TTC549 (cell line): ENCODE results near the gene ACACB.

Experiments used
- FAIRE-seq: peaks from 2 replicates; lab custom pipeline; 2012; peaks lifted over from hg19 to GRCh38; lab: Jason Lieb, UNC

Gene ACACB

DNA sequence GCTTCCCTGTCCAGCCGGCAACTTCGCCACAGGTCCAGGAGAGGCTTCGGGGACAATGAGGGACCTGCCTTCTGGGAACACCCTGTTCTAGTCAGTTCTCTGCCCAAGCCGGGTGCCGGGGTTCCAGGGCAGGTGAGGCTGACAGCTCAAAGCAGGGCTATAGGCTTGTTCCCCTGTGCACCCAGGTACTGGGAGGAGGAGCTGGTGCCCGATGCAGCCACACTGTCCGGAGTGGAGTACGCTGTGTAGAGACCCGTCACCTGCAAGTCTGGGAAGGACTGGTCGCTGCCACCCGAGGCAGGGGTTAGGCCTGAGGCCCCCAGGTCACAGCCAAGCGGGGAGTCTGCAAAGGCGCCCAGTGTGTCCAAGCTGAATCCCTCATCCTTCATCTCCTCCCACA, 163.1 kb downstream of the ACACB start:
- no peak for FAIRE-seq

DNA sequence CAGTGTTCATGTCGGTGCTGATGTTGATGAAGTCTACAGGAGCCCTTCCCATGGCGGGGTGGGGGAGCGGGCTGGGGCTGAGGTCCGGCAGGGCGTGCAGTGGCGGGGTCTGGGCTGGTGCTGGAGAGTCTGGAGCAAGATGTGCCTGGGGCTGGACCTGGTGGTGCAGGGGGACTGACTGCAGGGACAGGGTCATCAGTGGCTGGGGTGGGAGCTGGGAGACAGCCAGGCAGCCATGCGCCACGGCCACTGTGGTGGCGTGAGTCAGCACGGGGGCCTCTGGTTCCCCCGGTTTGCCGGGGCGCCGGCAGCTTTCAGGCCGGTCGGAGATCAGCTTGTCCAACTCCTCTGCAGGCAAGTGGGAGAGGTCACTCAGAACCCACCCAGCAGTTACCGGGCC, 165.1 kb downstream of the ACACB start:
- no peak for FAIRE-seq

DNA sequence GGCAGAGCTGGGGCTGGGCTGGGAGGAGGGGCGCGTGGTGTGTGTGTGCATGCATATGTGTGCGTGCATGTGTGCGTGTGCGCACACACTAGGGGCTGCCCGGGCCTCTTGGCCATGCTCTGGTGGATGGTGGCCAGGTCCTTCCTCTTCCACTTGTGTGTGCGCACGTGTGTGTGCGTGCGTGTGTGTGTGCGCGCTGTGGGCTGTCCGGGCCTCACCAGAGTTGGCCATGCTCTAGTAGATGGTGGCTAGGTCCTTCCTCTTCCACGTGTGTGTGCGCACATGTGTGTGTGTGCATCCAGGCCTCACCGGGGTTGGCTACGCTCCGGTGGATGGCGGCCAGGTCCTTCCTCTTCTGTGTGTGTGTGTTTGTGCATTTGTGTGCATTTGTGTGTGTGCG, 168.0 kb downstream of the ACACB start:
- no peak for FAIRE-seq

DNA sequence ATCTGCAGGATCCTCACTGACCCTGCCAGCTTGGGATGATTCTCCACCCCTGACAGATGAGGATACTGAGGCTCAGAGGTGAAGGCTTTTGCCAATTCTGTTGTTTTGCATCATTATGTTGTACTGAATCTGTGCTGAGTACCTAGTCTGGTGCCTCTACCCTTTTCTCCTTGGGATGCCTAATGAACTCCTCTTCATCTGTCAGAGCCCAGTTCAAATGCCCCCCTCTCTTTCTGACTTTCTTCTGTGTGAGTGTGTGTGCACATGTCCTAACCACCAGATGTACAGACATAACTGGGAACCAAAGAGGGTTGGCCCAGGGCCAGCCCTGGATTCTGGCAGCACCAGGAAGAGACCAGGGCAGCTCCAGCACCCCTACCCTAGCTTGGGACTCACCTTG, 169.9 kb downstream of the ACACB start:
- no peak for FAIRE-seq

DNA sequence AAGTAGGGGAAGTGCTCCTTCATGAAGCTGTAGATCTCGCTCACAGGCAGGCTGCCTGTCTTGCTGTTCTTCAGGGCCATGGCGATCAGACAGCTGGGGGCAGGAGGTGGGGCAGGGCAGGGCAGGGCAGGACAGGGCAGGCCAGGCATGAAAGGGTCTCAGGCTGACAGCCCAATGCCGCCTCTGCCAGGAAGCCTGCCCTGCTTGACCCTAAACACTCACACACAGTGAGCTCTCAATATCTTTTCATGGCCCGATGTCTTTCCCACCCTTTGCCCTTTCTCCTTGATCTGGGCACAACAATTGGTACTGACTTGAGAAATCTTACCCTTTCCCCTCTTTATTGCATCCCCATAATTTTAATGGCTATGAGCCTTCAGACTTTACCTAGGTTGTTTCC, 170.3 kb downstream of the ACACB start:
- no peak for FAIRE-seq

DNA sequence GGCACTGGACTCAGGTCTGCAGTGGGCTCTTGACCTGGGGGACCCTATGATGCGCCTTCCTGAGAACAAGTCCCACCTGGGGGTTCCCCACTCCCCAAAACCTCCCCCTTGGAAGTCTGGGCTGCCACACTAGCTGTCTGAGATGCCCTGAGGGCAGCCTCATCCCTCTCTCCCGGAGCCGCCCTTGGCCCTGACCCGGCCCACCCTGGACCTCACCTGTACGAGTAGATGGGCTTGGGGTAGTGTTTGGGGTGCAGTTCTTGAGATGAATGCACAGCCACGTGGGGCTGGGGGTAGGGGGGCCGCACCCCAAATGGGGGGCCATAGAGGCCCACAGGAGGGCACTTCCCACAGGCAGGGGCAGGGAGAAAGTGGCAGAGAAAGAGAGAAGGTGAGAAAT, 170.8 kb downstream of the ACACB start:
- FAIRE-seq: no peak

DNA sequence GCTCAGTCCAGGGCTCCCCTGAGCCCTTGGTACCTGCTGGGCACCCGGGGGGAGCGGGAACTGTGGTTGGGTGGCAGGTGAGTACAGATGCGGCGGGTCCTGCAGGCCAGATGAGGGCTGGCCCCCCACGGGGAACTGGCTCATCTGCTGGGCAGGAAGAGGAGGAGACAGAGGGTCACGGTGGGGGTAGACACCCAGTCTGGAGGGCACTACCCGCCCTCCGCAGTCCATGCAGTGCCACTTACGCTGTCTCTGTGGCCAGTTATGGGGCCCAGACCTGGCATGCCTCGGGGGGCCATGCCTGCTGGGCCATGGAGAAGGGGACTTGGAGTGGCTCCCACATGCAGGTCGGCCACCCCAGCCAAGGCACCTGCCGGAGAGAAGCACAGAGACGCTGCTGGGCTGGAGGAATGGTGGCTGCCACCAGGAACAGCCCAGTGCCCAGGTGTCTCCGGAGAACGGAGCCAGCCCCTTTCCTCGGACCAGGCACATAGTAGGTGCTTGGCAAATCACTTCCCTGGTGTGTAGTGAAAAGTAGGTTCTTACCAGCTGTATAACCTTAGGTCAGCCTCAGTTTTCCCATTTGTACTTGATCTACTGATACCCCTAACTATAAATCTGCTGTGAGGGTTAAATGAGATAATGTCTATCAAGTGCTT, 171.6 kb downstream of the ACACB start:
- FAIRE-seq: no peak

DNA sequence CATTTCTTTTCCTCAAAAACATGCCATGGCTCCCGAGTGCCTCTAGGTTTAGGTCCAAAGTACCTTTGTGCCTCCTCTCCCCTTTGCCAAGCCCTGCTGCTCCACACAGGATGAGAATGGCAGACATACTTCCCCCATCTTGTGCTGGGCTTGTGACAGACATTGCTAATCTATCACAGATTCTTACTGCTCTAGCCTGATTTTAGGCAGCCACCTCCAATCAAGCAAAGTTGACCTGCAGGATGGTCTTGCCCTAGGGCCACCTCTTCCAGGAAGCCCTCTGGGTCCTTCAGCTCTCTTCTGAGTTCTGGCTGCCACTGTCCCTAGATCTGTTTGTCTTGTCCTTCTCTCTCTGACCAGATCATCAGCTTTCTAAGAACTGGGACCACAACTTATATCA, 172.2 kb downstream of the ACACB start:
- no peak for FAIRE-seq

DNA sequence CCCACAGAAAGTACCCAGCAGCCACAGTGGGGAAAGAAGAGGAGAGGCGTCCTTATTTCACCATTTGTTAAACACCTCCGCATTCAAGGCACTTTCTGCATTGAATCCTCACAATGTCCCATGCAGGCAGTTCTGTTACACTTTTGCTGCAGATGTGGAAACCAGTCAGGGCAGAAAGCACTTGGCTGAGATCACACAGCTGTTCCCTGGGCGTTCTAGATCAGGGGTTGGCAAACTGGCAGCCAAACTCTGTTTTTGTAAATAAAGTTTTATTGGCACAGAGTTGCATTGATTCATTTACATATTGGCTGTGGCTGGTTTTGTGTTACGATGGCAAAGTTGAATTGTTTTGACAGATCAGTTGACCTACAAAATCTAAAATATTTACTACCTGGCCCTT, 172.6 kb downstream of the ACACB start:
- FAIRE-seq: no peak

DNA sequence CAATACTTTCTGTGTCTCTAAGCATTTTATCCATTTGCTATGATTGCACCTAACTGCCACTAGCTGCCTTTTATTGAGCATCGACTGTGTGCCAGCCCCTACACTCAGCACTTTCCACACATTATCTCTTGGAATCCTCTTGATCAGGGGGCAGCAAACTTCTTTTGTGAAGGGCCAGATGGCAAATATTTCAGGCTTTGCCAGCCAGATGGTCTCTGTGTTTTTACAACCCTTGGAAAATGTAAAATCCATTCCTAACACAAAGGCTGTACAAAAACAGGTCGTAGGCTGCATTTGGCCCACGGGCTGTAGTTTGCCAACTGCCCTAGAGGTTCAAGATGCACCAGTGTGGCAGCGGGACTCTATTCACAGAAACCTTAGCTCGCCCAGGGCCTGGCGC, 173.2 kb downstream of the ACACB start:
- no peak for FAIRE-seq

DNA sequence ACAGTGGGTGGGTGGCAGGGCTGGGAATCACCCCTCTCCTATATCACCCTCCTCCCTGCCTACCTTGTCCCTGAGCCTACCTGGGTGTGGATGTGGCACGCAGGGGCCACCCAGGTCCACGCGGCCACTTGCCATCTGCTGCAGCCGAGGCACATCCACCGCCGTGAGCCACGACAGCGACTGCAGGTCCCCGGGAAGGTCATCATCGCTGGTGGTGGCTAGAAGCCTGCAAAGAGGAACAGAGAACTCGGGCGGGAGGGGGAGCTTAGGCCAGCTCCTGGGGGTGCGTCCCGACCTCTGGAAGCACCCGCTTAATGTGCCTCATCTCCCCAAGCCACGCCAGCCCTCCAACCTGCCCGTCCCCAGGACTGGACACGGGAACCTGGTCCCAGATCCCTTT, 173.7 kb downstream of the ACACB start:
- FAIRE-seq: no peak

DNA sequence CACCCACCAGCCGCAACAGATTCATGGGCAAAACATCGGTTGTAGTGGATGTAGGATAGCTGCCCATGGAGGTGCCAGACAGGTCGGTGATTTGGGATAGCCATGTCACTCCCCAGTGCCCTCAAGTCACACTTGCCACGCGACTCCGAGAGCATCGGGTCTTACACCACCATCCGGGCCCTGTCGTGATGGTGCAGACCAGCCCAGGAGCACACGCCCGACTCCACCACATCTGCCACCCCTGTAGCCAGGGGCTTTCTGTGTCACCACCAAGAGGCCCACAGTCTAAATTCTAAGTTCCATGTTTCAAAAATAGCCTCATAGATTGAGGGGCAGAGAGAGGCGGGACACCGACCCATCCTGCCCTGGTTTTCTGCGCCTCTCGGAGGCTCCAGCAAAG, 174.7 kb downstream of the ACACB start:
- no peak for FAIRE-seq

DNA sequence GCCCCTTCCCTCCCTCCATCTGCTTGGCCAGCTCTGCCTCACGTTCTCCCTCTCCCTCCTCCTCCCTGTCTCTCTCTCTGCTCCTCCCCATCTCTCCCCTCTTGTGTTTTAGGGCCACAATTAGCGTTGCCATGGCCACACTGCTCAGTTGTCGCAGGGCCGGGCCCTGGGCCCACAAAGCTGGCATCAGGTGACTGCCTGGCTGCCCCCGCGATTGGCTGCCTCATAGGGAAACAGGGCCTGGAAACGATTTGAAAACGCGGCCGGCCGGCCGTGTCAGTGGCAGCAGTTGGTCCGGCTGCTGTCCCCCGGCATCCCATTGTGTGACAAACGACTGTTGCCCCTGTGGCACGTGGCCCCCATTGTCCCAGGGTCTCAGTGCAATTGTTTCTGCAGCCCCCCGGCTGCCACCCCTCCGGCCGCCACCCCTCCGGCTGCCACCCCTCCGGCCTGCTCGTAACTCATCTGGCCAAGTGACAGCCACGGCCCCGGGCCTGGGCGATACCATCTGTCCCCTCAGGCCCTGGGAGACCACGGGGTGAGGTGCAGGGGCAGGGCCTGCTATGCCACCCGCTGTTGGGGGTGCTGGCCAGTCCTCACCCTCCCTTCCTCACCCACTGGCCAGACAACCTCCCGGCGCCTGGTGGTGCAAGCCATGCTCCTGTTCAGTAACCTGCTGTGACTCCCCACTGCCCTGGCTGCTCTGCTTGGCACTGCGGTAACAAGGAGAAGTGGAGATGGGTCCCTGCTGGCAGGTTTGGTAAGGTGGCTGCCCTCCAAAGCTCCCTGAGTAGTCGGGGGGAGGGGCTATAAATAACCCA, 175.3 kb downstream of the ACACB start:
- no peak for FAIRE-seq

DNA sequence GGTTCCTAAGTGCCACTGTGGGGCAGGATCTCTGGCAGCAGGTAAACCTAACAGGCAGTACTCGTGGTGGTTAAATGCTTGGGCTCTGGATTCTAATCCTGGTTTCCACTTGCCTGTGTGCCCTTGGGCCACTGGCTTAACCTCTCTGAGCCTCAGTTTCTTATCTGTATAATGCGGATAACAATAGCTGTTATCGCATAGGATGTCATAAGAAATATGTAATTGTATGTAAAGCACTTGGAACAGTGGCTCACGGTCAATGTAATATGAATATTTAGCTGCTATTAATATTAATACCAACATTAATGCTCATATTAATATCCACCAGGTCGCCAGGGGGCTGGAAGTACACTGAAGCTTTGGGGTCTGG, 175.9 kb downstream of the ACACB start:
- no peak for FAIRE-seq

DNA sequence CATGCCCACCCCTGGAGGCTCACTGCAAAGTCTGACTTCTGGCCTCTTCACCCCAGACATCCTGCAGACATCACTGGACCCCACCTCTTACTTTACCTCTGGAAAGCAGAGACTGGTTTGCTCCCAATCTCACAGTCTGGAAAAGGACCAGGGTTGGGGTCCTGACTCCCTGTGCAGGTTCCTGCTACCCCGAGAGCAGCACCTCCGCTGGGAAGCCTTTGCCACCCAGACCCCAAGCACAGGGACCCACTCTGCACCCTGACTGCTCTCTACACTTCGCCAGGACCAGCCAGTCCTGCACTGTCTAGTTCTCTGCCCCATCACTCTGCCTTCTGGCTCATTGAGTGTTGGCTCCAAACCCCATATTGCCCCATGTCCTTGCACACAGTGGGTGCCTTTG, 176.7 kb downstream of the ACACB start:
- no peak for FAIRE-seq

DNA sequence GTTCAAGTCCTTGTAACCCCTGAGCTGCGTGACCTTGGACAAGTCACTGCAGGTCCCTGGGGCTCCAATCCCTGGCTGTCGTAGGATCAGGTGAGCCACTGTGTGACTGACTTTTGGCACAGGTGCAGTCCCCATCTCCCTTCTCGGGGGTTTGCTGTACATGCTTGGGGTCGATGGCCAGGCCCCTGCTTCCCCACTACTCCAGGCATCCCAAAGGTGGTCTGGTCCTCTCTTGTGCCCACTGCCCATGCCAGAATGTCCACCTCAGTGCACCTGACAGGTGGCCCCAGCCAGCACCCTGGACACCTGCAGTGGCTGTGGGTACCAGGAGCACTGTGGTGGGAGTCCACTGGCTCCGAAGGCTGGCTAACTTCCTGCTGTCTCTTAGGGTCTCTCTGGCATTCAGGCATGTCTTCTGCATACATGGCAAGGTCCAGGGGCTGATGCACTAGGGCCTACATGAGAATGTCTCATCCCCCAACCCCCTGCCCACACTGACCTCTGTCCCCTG, 178.0 kb downstream of the ACACB start:
- no peak for FAIRE-seq

DNA sequence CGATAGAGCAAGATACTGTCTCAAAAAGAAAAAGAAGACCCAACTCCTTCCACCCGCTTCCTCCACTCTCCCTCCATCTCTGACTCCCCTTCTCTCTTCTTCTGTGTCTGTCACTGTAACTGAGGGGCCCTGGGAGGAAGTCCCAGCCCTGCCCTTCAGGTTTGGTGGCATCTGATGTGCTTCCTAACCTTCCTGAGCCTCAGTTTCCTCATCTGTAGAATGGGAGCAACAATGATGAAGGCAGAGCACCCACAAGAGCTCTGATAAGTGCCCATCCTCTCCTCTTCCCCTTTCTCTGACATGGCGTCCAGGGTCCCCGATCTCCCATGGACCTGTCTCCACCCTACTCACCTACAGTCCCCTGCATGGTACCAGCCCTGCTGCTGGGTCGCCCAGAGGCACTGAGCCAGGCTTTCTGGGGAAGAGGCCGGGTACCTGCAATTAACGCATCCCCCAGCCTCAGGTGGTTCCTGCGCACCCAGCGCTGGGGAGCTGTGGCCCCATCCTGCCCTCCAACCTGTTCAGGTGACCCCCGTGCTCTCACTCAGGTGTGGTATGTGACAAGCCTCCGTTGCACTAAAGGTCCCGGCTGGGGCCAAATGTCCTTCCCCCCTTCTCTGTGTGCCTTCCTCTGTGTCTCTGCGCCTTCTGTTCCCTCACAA, 179.5 kb downstream of the ACACB start:
- FAIRE-seq: no peak

DNA sequence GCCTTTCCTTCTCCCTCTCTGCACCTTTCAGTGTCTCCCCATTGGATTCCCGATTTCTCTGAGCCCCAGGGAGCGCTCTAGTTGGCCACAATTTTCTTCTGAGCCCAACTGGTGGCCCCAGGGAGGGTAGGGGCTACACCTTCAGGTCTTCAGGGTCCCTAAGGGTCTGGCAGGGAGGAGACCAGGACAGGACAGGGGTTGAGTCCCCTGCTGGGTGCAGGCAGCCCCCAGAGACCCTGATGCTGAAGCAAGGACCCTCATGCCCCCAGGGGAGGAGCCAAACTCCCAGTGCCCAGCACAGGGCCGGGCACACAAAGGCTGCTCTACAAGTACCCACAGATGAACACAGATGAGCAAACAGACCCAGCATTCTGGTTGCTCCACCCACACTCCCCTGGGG, 180.0 kb downstream of the ACACB start:
- no peak for FAIRE-seq

DNA sequence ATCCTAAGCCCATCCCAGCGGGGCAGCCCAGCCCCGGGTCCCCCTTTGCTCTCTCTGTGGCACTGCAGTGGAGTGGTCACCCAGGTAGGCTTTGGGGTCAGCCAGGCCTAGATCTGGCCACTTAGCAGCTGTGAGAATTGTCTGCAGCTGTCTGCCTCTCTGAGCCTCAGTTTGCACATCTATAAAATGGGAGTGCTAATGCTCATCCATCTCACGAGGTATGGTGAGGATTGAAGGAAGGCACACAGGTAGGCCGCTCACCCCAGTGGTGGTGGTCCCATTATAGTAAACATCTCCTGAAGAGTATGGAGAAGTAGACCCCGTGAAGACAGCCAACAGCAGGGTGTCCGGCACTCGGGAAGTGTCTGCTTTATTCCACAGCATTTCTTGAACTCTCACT, 183.5 kb downstream of the ACACB start:
- FAIRE-seq: no peak

DNA sequence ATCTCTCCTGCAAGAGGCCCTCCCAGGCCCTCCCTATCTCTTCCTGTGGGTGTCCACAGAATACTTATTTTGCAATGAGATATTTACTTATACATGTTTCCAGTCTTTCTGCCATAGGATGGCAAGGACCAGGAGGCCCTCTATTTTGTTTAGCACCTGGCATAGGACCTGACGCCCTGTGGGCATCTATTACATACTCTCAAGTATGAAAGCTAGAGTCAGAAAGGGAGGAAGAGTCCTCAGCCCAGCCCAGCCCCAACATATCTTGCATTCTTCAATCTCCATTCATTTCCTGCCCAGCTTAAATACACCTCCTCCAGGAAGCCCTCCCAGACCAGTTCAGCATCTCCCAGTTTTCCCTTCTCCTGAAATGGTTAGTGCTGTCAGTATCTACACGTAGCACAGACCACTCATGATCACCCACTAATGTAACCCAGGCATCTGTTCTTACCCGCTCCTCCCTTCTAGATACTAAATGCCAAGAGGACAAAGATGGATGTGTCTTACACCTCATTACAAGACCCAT, 185.3 kb downstream of the ACACB start:
- FAIRE-seq: no peak

DNA sequence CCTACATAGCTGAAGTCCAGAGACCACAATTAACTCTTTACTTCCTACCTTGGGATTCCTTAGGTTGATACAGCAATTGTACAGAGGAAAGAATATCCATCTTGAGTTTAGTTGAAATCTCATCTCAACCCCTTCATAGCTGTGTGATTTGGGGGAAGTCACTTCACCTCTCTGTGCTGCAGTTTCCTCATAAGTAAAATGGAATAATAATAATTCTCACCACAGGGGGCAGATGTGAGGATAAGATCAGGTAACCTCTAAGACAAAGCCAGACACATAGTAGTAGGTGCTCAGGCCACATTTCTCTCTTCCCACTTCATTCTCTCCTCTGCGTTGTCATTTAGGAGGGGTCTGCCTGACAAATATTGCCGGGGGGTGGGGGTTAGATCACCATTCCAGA, 186.0 kb downstream of the ACACB start:
- FAIRE-seq: no peak

DNA sequence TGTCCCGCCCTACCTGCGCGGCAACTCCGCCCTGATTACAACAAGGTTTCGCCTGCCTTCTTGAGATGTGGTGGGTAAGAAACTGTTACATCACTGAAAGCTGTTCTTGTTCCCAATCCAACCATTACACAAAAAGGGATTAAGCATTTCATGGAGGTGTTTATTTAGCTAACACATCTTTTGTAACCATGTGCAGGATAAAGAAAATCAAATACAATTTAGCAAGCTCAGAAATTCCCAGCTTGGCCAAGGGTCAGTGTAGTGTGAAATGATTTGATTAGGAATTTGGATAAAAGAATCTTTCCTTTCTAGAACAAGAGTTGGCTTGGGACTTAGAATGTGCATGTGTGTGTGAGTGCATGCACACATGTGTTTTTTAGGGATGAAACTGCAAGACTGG, 186.4 kb downstream of the ACACB start:
- no peak for FAIRE-seq

DNA sequence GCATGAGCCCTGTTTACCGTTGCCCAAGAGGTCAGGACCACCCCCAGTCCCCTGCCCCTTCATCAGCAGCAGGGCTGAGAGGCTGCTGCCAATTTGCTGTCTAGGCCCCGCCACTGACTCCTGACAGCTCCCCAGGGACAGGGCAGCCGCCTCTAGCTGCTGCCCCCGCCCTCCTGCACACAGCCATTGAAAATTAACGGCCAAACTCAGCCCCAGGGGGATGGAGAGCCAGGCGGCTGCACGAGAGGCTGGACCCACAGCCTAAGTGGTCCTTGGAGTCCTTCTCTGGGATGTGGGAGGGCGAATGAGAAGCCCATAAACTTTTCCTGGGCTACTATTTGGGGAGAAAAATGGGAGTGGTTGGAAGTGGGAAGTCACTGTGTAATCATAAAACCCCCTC, 188.1 kb downstream of the ACACB start:
- FAIRE-seq: no peak
